ENCODE measurements around the gene ALPL. TPM values are rescaled to one million over a fixed set of nuclear protein-coding genes. Genes with fewer than 3 reads are reported as not detected.
A peak's percentile ranks its signal among the peaks of the same experiment; 100 is the strongest.

The ALPL gene
- total and polyA plus RNA-seq, 9 of the 15 experiments (the other 6 are each of a cell fraction or from before 2014, with no cell fraction given), result 0.04 to 0.38 (median 0.18) TPM; not detected in 4

DNA sequence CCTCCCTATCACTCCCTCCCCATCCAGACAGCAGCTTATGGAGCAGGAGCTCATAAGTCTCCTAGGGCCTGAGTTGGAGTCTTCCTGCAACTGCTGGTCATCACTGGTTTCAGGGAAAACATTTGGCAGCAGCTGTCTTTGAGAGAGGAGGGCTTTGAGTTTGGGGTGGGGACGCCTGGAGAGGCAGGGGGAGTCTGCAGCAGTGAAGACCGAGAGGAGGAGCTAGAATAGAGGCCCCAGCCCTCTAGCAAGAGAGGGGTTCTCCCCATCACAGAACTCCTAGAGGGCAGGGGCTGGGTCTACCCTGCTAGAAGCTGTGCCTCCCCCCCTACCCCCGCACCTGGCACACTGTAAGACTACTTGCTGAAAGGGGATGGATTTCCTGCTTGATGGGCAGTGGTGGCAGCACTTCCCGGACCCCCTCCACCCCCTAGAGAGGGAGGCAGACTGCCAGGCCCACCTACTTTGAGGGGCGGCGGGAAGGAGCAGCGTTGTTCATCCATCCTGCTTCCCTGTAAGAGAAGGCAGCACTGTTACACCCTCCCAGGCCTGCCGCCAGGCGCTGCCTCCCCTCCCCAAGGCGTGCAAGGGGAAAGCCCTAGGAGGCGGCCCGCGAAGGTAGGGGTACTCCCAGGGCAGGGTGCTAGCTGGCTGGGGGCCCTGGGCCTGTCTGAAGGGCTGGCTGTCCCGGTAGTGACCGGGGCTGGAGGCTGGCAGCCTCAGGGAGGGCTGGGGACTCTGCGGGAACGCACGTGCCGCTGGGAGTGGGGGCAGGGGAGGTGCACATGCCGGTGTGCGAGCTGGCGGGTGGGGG is 109.5 kb downstream of the ALPL start (continued):
- TF ChIP-seq, protein P1, sequence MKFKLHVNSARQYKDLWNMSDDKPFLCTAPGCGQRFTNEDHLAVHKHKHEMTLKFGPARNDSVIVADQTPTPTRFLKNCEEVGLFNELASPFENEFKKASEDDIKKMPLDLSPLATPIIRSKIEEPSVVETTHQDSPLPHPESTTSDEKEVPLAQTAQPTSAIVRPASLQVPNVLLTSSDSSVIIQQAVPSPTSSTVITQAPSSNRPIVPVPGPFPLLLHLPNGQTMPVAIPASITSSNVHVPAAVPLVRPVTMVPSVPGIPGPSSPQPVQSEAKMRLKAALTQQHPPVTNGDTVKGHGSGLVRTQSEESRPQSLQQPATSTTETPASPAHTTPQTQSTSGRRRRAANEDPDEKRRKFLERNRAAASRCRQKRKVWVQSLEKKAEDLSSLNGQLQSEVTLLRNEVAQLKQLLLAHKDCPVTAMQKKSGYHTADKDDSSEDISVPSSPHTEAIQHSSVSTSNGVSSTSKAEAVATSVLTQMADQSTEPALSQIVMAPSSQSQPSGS (CRISPR knock-in tag; IDR thresholded peaks at IDR 0.05), result no peak
- no peak for TF ChIP-seq POLR2AphosphoS2 (IDR thresholded peaks at IDR 0.05; ENCODE audit: low read length)
- TF ChIP-seq SIRT6 (IDR thresholded peaks at IDR 0.05; ENCODE audit: low read depth, low read length), result no peak
- peak; percentile 51; the same call in 1 of the 2 replicates for TF ChIP-seq ZNF263 (CRISPR knock-in tag; IDR thresholded peaks at IDR 0.05; ENCODE audit: borderline replicate concordance)
- no peak for TF ChIP-seq PRPF4 (IDR thresholded peaks at IDR 0.05; ENCODE audit: insufficient read depth, low read depth, low read length, poor library complexity, severe bottlenecking)
- TF ChIP-seq ZNF707 (CRISPR knock-in tag; conservative IDR thresholded peaks at IDR 0.05), result no peak
- TF ChIP-seq PTTG1 (tag; IDR thresholded peaks at IDR 0.05; ENCODE audit: low read depth), result no peak
- TF ChIP-seq TAF9B (IDR thresholded peaks at IDR 0.05; ENCODE audit: partially characterized antibody), result no peak
- TF ChIP-seq HCFC1 (IDR thresholded peaks at IDR 0.05; ENCODE audit: low read depth, low read length), result no peak
- no peak for TF ChIP-seq PHTF2 (CRISPR knock-in tag; IDR thresholded peaks at IDR 0.05)
- no peak for TF ChIP-seq CC2D1A (IDR thresholded peaks at IDR 0.05)
- TF ChIP-seq CHD4 (IDR thresholded peaks at IDR 0.05; ENCODE audit: insufficient read depth, insufficient replicate concordance, low read depth, low read length, poor library complexity, severe bottlenecking), result no peak
- no peak for TF ChIP-seq ZC3H8 (IDR thresholded peaks at IDR 0.05)
- no peak for TF ChIP-seq PML (IDR thresholded peaks at IDR 0.05; ENCODE audit: low read length)
- TF ChIP-seq, protein P2, sequence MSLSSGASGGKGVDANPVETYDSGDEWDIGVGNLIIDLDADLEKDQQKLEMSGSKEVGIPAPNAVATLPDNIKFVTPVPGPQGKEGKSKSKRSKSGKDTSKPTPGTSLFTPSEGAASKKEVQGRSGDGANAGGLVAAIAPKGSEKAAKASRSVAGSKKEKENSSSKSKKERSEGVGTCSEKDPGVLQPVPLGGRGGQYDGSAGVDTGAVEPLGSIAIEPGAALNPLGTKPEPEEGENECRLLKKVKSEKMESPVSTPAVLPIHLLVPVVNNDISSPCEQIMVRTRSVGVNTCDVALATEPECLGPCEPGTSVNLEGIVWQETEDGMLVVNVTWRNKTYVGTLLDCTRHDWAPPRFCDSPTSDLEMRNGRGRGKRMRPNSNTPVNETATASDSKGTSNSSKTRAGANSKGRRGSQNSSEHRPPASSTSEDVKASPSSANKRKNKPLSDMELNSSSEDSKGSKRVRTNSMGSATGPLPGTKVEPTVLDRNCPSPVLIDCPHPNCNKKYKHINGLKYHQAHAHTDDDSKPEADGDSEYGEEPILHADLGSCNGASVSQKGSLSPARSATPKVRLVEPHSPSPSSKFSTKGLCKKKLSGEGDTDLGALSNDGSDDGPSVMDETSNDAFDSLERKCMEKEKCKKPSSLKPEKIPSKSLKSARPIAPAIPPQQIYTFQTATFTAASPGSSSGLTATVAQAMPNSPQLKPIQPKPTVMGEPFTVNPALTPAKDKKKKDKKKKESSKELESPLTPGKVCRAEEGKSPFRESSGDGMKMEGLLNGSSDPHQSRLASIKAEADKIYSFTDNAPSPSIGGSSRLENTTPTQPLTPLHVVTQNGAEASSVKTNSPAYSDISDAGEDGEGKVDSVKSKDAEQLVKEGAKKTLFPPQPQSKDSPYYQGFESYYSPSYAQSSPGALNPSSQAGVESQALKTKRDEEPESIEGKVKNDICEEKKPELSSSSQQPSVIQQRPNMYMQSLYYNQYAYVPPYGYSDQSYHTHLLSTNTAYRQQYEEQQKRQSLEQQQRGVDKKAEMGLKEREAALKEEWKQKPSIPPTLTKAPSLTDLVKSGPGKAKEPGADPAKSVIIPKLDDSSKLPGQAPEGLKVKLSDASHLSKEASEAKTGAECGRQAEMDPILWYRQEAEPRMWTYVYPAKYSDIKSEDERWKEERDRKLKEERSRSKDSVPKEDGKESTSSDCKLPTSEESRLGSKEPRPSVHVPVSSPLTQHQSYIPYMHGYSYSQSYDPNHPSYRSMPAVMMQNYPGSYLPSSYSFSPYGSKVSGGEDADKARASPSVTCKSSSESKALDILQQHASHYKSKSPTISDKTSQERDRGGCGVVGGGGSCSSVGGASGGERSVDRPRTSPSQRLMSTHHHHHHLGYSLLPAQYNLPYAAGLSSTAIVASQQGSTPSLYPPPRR (CRISPR knock-in tag; IDR thresholded peaks at IDR 0.05; ENCODE audit: borderline replicate concordance), result no peak
- no peak for TF ChIP-seq KDM5B (IDR thresholded peaks at IDR 0.05; ENCODE audit: insufficient replicate concordance, low read depth, low read length)
